Measurements from ENCODE around the gene SBSN.

Gene SBSN

GRCh38 chr19:35528218-35529038, at the start of gene SBSN:
SBSN (minus strand) TSS chr19:35528311; CDS start chr19:35528281, 30 bp downstream.
- no peaks in the 10 kb centered on the region for H3K9me3 ChIP-seq (ENCODE audit: insufficient read depth, low read depth, low read length)
- H3K27ac ChIP-seq (ENCODE audit: low read length), result no peak within 1 kb of the TSS
- no peaks in the 10 kb centered on the region for H3K36me3 ChIP-seq (ENCODE audit: insufficient read depth, low read depth, low read length)
- no peaks in the 10 kb centered on the region; the same call in 1 of the 2 replicates for H3K4me1 ChIP-seq (ENCODE audit: insufficient read depth, low read length)
- no peak within 1 kb of the TSS for H3K9ac ChIP-seq (ENCODE audit: low read depth, low read length)
- H3K4me3 ChIP-seq (ENCODE audit: low read length), result no peak within 1 kb of the TSS
- peaks cover 22% of the 10 kb centered on the region for H3K27me3 ChIP-seq (ENCODE audit: insufficient read depth, low read length)

GRCh38 chr19:35571406-35571965, 43.4 kb upstream of the SBSN start:
- Histone ChIP-seq H3K9me3 (ENCODE audit: insufficient read depth, low read depth, low read length) (peaks cover 11% of the 10 kb centered on the region), H3K4me1 (ENCODE audit: insufficient read depth, low read length) (no peaks in the 10 kb centered on the region), H3K36me3 (ENCODE audit: insufficient read depth, low read depth, low read length) (no peaks in the 10 kb centered on the region), H3K9ac (ENCODE audit: low read depth, low read length) (no peak overlapping the region), H3K27ac (ENCODE audit: low read length) (no peak overlapping the region), H3K4me3 (ENCODE audit: low read length) (no peak overlapping the region), H3K27me3 (ENCODE audit: insufficient read depth, low read length) (no peaks in the 10 kb centered on the region)

- Histone ChIP-seq H3K27me3 (ENCODE audit: insufficient read depth, low read length) (no peaks in the 10 kb centered on the region), H3K36me3 (ENCODE audit: insufficient read depth, low read depth, low read length) (no peaks in the 10 kb centered on the region), H3K4me3 (ENCODE audit: low read length) (no peak overlapping the region), H3K4me1 (ENCODE audit: insufficient read depth, low read length) (no peaks in the 10 kb centered on the region), H3K9ac (ENCODE audit: low read depth, low read length) (no peak overlapping the region), H3K27ac (ENCODE audit: low read length) (no peak overlapping the region), H3K9me3 (ENCODE audit: insufficient read depth, low read depth, low read length) (no peaks in the 10 kb centered on the region)
Measured at GRCh38 chr19:35569281-35569781, 41.2 kb upstream of the SBSN start.

- H3K4me1 ChIP-seq (ENCODE audit: insufficient read depth, low read length), result no peaks in the 10 kb centered on the region
- H3K27me3 ChIP-seq (ENCODE audit: insufficient read depth, low read length), result peaks cover 3% of the 10 kb centered on the region; the same call in 1 of the 2 replicates
- no peak overlapping the region for H3K27ac ChIP-seq (ENCODE audit: low read length)
- no peak overlapping the region for H3K4me3 ChIP-seq (ENCODE audit: low read length)
- H3K9ac ChIP-seq (ENCODE audit: low read depth, low read length), result no peak overlapping the region
- no peaks in the 10 kb centered on the region for H3K9me3 ChIP-seq (ENCODE audit: insufficient read depth, low read depth, low read length)
- no peaks in the 10 kb centered on the region for H3K36me3 ChIP-seq (ENCODE audit: insufficient read depth, low read depth, low read length)
Measured at GRCh38 chr19:35566738-35567137, 38.6 kb upstream of the SBSN start.

GRCh38 chr19:35565016-35565856, 37.1 kb upstream of the SBSN start:
- H3K36me3 ChIP-seq (ENCODE audit: insufficient read depth, low read depth, low read length), result no peaks in the 10 kb centered on the region
- H3K4me3 ChIP-seq (ENCODE audit: low read length), result no peak overlapping the region
- no peaks in the 10 kb centered on the region for H3K9me3 ChIP-seq (ENCODE audit: insufficient read depth, low read depth, low read length)
- no peak overlapping the region for H3K9ac ChIP-seq (ENCODE audit: low read depth, low read length)
- H3K27me3 ChIP-seq (ENCODE audit: insufficient read depth, low read length), result peaks cover 12% of the 10 kb centered on the region; the same call in 1 of the 2 replicates
- no peaks in the 10 kb centered on the region for H3K4me1 ChIP-seq (ENCODE audit: insufficient read depth, low read length)
- H3K27ac ChIP-seq (ENCODE audit: low read length), result no peak overlapping the region

- no peak within 1 kb of the TSS for H3K9ac ChIP-seq (ENCODE audit: low read depth, low read length)
- H3K27me3 ChIP-seq (ENCODE audit: insufficient read depth, low read length), result peaks cover 31% of the 10 kb centered on the region
- H3K36me3 ChIP-seq (ENCODE audit: insufficient read depth, low read depth, low read length), result no peaks in the 10 kb centered on the region
- H3K9me3 ChIP-seq (ENCODE audit: insufficient read depth, low read depth, low read length), result no peaks in the 10 kb centered on the region
- H3K4me3 ChIP-seq (ENCODE audit: low read length), result no peak within 1 kb of the TSS
- H3K27ac ChIP-seq (ENCODE audit: low read length), result no peak within 1 kb of the TSS
- no peaks in the 10 kb centered on the region for H3K4me1 ChIP-seq (ENCODE audit: insufficient read depth, low read length)
Measured at GRCh38 chr19:35563207-35563829, 35.2 kb upstream of the SBSN start, which contains the start of gene ATP4A. ATP4A (minus strand) TSS chr19:35563658; CDS start chr19:35563629, 29 bp downstream.

- H3K9ac ChIP-seq (ENCODE audit: low read depth, low read length), result no peak overlapping the region
- H3K36me3 ChIP-seq (ENCODE audit: insufficient read depth, low read depth, low read length), result no peaks in the 10 kb centered on the region
- no peaks in the 10 kb centered on the region for H3K9me3 ChIP-seq (ENCODE audit: insufficient read depth, low read depth, low read length)
- H3K4me1 ChIP-seq (ENCODE audit: insufficient read depth, low read length), result no peaks in the 10 kb centered on the region
- no peak overlapping the region for H3K4me3 ChIP-seq (ENCODE audit: low read length)
- H3K27me3 ChIP-seq (ENCODE audit: insufficient read depth, low read length), result peaks cover 32% of the 10 kb centered on the region
- no peak overlapping the region for H3K27ac ChIP-seq (ENCODE audit: low read length)
Measured at GRCh38 chr19:35562776-35563175, 34.7 kb upstream of the SBSN start.

GRCh38 chr19:35562336-35562735, 34.2 kb upstream of the SBSN start:
- H3K9ac ChIP-seq (ENCODE audit: low read depth, low read length), result no peak overlapping the region
- H3K27ac ChIP-seq (ENCODE audit: low read length), result no peak overlapping the region
- H3K9me3 ChIP-seq (ENCODE audit: insufficient read depth, low read depth, low read length), result no peaks in the 10 kb centered on the region
- H3K27me3 ChIP-seq (ENCODE audit: insufficient read depth, low read length), result peaks cover 34% of the 10 kb centered on the region
- H3K4me1 ChIP-seq (ENCODE audit: insufficient read depth, low read length), result no peaks in the 10 kb centered on the region
- no peaks in the 10 kb centered on the region for H3K36me3 ChIP-seq (ENCODE audit: insufficient read depth, low read depth, low read length)
- H3K4me3 ChIP-seq (ENCODE audit: low read length), result no peak overlapping the region

- Histone ChIP-seq H3K9me3 (ENCODE audit: insufficient read depth, low read depth, low read length) (no peaks in the 10 kb centered on the region), H3K27me3 (ENCODE audit: insufficient read depth, low read length) (peaks cover 43% of the 10 kb centered on the region), H3K4me3 (ENCODE audit: low read length) (no peak overlapping the region), H3K27ac (ENCODE audit: low read length) (no peak overlapping the region), H3K4me1 (ENCODE audit: insufficient read depth, low read length) (no peaks in the 10 kb centered on the region), H3K36me3 (ENCODE audit: insufficient read depth, low read depth, low read length) (no peaks in the 10 kb centered on the region), H3K9ac (ENCODE audit: low read depth, low read length) (no peak overlapping the region)
Measured at GRCh38 chr19:35561436-35561835, 33.3 kb upstream of the SBSN start.

GRCh38 chr19:35560677-35561076, 32.6 kb upstream of the SBSN start:
- no peaks in the 10 kb centered on the region for H3K4me1 ChIP-seq (ENCODE audit: insufficient read depth, low read length)
- H3K27me3 ChIP-seq (ENCODE audit: insufficient read depth, low read length), result peaks cover 50% of the 10 kb centered on the region
- H3K27ac ChIP-seq (ENCODE audit: low read length), result no peak overlapping the region
- no peaks in the 10 kb centered on the region for H3K9me3 ChIP-seq (ENCODE audit: insufficient read depth, low read depth, low read length)
- no peaks in the 10 kb centered on the region for H3K36me3 ChIP-seq (ENCODE audit: insufficient read depth, low read depth, low read length)
- H3K9ac ChIP-seq (ENCODE audit: low read depth, low read length), result no peak overlapping the region
- H3K4me3 ChIP-seq (ENCODE audit: low read length), result no peak overlapping the region

GRCh38 chr19:35560271-35560670, 32.2 kb upstream of the SBSN start:
- Histone ChIP-seq H3K27me3 (ENCODE audit: insufficient read depth, low read length) (peaks cover 50% of the 10 kb centered on the region), H3K9me3 (ENCODE audit: insufficient read depth, low read depth, low read length) (no peaks in the 10 kb centered on the region), H3K27ac (ENCODE audit: low read length) (no peak overlapping the region)

More at GRCh38 chr19:35560271-35560670, 32.2 kb upstream of the SBSN start:
- no peaks in the 10 kb centered on the region for H3K36me3 ChIP-seq (ENCODE audit: insufficient read depth, low read depth, low read length)
- H3K4me3 ChIP-seq (ENCODE audit: low read length), result no peak overlapping the region
- H3K9ac ChIP-seq (ENCODE audit: low read depth, low read length), result no peak overlapping the region
- no peaks in the 10 kb centered on the region for H3K4me1 ChIP-seq (ENCODE audit: insufficient read depth, low read length)
